ENCODE measurements around the gene SSBP4.

Gene SSBP4

DNA sequence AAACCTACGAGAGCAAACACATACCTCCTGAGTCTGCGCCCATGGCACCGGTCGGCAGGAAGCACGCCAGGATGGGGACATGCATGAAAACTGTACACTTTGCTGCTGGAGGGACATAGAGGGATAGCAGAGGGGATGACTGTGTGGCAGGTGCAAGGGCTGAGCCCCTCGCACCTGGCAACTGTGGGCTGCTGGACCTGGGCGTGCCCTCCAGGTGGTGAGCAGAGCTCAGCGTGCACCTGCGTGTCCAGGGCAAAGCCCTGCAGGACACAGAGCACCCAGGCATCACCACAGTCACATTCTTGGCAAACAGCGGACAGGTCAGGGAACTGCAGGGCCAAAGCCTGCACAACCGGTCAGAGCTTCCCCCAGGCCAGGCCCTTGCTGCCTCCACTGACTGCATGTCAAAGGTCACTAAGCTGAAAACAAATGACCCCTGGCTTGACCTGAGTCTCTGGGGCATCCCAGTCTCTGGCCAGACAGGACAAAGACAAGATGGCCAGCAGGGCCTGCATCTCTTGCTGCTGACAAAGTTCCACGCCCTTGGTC lies 27.7 kb downstream of the SSBP4 start:
- peaks cover 5% of the 10 kb centered on the region for H3K9me3 Mint-ChIP-seq
- no peak overlapping the region for H3K27ac Mint-ChIP-seq
- peaks cover 12% of the 10 kb centered on the region for H3K4me1 Mint-ChIP-seq (ENCODE audit: low read depth)
- H3K36me3 Mint-ChIP-seq (ENCODE audit: low read depth) = peaks cover 33% of the 10 kb centered on the region
- H3K4me3 Mint-ChIP-seq = no peak overlapping the region
- no peaks in the 10 kb centered on the region for H3K27me3 Mint-ChIP-seq (ENCODE audit: low read depth)

DNA sequence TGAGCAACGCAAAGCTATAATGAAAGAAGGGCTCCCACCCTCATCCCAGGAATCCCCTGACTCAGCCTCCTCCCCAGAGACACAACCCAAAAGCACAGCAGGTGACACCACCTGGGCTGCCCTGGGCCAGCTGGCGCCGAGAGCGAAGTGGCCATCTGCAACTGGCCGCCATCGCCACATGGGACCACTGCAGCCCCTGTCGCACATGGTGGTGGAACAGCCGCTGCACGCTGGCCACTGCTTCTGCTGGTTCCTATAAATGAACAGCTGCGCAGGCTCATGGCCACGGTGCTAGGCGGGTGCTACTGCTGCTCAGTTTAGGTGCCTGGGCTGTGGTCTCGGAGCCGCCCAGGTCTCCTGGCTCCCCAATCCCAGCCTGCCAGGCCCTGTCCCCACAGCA lies 30.4 kb downstream of the SSBP4 start:
- Mint-ChIP-seq H3K4me1 (ENCODE audit: low read depth) (peaks cover 4% of the 10 kb centered on the region), H3K4me3 (no peak overlapping the region), H3K36me3 (ENCODE audit: low read depth) (peaks cover 14% of the 10 kb centered on the region), H3K27me3 (ENCODE audit: low read depth) (no peaks in the 10 kb centered on the region), H3K9me3 (no peaks in the 10 kb centered on the region), H3K27ac (no peak overlapping the region)

DNA sequence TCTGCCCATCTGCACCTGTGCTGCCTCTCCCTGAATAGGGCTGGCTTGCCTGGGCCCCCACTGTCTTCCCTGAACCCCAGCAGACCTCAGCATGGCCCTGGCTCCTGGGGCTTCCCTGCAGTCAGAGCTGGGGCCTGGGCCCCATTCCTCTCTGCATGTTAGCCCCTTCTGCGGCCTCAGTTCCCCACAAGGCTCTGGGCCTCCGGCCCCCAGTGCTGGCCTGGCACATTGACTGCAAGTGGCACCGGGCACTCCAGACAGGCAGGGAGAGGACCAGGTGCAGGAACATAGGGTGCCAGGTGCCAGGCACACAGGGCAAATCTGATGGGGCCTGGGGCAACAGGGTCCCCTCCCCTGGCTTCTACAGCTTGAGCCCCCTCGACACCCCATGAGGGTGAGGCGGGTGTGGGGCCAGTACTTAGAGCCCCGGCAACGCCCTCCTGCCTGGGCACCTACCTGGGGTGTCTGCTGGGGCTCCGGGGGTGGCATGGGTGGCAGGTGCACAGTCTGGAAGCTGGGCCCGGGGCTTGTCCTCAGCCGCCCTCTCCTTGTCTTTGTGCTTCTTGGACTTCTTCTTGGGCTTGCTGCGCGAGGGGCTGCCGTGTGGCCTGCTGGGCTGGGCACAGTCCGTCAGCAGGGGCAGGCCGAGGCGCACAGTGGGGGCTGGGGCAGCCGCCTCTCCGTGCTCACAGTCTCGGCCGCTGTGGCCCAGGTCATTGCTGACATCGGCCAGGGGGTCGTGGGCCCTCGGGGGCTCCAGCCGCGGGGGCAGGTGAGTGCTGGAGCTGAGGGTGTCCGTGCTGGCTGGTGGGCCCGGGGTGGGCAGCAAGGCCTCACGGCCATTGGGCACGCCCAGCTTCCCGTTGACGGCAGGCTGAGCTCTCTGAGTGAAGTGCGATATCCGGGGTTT lies 31.1 kb downstream of the SSBP4 start:
- no peaks in the 10 kb centered on the region for H3K27me3 Mint-ChIP-seq (ENCODE audit: low read depth)
- peaks cover 4% of the 10 kb centered on the region for H3K4me1 Mint-ChIP-seq (ENCODE audit: low read depth)
- peaks cover 12% of the 10 kb centered on the region for H3K36me3 Mint-ChIP-seq (ENCODE audit: low read depth)
- H3K27ac Mint-ChIP-seq = no peak overlapping the region
- no peaks in the 10 kb centered on the region for H3K9me3 Mint-ChIP-seq
- H3K4me3 Mint-ChIP-seq = no peak overlapping the region

DNA sequence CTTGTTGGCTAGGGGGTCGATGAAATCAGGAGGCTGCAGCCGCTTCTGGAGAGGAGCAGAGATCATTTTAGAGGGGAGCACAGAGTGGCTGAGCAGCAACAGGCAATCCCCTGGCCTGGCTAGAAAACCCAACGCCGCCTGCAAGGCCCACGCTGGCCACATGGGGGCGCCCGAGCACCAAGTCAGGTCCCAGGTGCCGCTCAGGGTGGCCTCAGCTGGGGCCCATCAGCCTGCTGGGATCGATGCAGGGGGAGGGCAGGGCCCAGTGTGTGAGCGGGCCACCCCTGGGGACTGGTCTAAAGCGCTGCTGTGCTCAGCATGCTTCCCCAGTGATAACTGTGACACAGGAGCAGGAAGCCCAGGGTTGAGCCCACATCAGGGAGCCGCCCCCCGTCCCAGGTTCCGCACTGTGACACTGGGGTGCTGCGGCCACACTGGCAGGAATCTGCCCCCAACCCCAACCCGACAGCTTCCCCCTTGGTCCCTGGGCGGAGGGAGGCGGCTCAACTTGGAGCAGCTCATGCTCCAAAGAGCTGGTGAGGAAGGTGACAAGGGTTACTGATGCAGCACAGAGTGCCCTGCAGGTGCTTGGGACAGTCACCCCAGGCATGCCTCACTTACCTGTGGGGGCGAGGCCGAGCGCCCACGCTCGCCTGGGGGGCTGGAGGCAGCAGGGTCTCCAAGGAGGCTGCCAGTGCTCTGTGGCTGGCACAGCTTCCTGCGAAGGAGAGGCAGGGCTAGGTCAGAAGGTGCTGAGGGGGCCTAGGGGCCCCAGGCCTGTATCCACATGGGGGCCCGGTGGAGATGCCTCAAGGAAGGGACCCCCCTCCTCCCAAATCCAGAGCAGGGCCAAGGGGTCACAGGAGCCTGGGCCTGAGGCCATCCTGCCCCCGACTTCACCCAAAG lies 32.0 kb downstream of the SSBP4 start:
- H3K4me1 Mint-ChIP-seq (ENCODE audit: low read depth) = peaks cover 4% of the 10 kb centered on the region
- no peak overlapping the region for H3K27ac Mint-ChIP-seq
- H3K27me3 Mint-ChIP-seq (ENCODE audit: low read depth) = no peaks in the 10 kb centered on the region
- H3K4me3 Mint-ChIP-seq = no peak overlapping the region
- no peaks in the 10 kb centered on the region for H3K9me3 Mint-ChIP-seq
- peaks cover 14% of the 10 kb centered on the region for H3K36me3 Mint-ChIP-seq (ENCODE audit: low read depth)

DNA sequence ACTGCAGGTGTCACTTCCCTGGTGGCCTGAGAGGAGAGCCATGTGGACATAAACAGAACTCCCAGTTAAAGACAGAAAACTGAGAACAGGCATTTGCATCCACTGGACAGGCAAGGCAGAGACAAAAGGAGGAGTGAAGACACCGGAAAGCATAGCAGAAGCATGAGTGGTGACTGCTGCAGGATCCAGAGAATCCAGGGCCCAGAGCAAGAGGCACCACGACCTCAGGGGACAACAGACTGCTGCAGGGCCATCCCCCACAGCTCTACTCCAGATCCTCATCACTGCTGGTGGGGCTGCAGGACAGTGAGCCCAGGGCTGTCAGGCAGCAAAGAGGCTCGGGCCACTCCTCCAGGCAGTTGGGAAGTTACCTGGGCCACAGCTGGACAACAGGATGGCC lies 33.2 kb downstream of the SSBP4 start:
- H3K4me3 Mint-ChIP-seq = no peak overlapping the region
- H3K36me3 Mint-ChIP-seq (ENCODE audit: low read depth) = peaks cover 14% of the 10 kb centered on the region
- no peaks in the 10 kb centered on the region for H3K27me3 Mint-ChIP-seq (ENCODE audit: low read depth)
- no peak overlapping the region for H3K27ac Mint-ChIP-seq
- H3K9me3 Mint-ChIP-seq = no peaks in the 10 kb centered on the region
- peaks cover 4% of the 10 kb centered on the region for H3K4me1 Mint-ChIP-seq (ENCODE audit: low read depth)

DNA sequence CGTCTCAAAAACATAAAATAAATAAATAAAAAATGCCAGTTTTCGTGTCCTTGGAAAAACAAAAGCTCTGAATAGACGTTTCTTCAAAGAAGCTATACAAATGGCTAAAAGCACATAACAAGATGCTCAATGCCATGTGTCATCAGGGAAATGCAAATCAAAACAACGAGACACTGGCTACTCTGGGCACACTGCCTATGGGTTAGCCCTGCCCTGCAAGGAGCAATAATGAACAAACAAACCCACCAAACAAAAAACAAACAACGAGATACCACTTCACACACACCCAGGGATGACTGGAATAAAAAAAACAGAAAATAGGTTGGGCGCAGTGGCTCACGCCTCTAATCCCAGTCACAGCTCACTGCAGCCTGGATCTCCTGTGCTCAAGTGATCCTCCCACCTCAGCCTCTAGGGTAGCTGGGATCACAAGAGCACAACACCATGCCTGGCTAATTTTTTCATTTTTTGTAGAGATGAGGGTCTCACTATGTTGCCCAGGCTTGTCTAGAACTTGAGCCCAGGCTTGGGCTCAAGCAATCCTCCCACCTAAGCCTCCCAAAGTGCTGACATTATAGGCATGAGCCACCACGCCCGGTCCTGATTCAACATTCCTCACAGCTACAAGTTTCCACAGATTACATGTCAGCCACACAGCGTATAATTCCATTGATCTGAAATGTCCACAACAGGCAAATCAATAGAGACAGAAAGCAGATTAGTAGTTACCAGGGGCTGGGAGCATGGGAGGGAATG lies 34.2 kb downstream of the SSBP4 start:
- peaks cover 11% of the 10 kb centered on the region for H3K36me3 Mint-ChIP-seq (ENCODE audit: low read depth)

DNA sequence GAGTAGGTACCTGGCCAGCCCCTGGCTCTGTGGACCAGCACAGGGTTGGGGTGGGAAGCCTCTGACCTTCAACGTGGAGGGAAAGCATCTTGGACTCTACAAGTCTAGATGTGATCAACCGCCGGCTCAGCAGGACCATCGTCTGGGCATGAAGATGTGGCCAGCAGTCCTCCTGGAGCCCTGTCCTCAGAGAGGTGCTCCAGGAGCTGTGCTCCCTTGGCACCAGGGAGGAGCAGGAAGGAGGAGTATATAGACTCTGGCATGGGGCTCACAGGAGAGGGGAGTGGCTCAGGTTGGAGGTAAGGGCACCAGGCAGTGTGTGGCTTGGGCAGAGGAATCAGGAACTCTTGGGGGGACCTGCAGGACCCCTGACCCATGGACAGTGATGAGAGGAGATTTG lies 37.1 kb downstream of the SSBP4 start:
- H3K4me1 Mint-ChIP-seq (ENCODE audit: low read depth) = peaks cover 2% of the 10 kb centered on the region
- no peak overlapping the region for H3K4me3 Mint-ChIP-seq
- H3K27ac Mint-ChIP-seq = no peak overlapping the region
- H3K27me3 Mint-ChIP-seq (ENCODE audit: low read depth) = no peaks in the 10 kb centered on the region
- peaks cover 8% of the 10 kb centered on the region for H3K36me3 Mint-ChIP-seq (ENCODE audit: low read depth)
- H3K9me3 Mint-ChIP-seq = no peaks in the 10 kb centered on the region

More for the DNA sequence above, 34.2 kb downstream of the SSBP4 start:
- Mint-ChIP-seq H3K4me3 (no peak overlapping the region), H3K4me1 (ENCODE audit: low read depth) (peaks cover 4% of the 10 kb centered on the region), H3K27me3 (ENCODE audit: low read depth) (no peaks in the 10 kb centered on the region), H3K27ac (no peak overlapping the region), H3K9me3 (no peaks in the 10 kb centered on the region)

DNA sequence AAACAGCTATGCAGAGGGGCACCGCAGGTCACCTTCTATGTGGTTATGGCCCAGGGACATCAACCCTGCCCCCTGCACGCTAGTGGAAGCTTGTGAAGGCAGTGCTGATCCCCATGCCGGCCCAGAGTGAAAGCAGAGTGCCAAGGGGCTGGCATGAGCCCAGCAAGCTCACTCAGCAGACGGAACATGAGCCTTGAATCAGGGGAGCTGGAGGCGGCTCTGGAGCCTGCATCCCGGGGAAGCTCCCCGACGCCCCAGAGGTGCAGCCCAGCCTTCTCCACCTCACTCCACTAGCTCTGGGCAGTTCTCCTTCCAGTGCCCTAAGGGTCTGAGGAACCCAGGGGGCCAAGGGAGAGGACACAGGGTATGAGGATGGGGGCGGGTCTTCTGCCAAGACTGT lies 37.8 kb downstream of the SSBP4 start:
- H3K4me3 Mint-ChIP-seq = no peak overlapping the region
- H3K36me3 Mint-ChIP-seq (ENCODE audit: low read depth) = peaks cover 14% of the 10 kb centered on the region
- H3K27me3 Mint-ChIP-seq (ENCODE audit: low read depth) = no peaks in the 10 kb centered on the region
- H3K27ac Mint-ChIP-seq = no peak overlapping the region
- no peaks in the 10 kb centered on the region for H3K9me3 Mint-ChIP-seq
- peaks cover 5% of the 10 kb centered on the region for H3K4me1 Mint-ChIP-seq (ENCODE audit: low read depth)

DNA sequence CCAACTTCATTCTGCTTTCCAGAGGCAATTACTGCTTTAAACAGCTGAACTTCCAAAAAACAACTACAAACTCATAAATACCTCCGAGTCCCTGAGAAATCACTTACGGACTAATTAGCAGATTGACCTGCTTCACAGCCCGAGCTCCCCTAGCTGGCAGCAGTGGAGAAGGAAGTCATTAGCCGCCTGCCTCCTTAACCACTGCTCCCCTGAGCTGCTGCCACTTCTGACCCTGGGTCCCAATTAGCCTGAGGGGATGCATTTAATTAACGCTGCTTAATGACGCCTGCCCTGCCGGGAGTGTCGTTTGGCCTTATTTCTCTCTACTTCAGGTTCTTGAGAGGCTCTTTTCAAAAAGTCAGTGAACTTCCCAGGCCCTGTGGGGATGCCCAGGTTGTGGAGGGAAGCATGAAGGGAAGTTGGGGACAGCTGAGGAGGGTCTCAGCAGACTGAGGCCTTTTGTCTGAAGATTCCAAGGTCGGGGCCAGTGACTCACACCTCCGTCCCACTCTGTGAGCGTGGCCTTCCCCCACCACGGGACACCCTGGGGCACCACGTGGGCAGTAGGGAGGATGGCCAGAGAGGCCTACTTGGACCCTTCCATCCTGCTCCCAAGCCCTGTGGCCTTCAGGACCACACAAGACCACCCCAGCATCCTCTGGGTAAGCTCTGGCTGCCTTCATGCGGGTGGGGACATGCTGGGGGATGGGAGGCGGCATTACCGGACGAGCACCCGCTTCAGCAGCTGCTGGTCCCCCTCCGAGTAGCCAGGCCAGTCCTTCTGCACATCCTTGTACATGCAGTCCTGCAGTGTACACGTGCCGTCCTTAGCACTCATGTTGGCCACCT lies 38.5 kb downstream of the SSBP4 start:
- peaks cover 16% of the 10 kb centered on the region for H3K36me3 Mint-ChIP-seq (ENCODE audit: low read depth)
- H3K27me3 Mint-ChIP-seq (ENCODE audit: low read depth) = no peaks in the 10 kb centered on the region
- no peaks in the 10 kb centered on the region for H3K9me3 Mint-ChIP-seq
- no peak overlapping the region for H3K4me3 Mint-ChIP-seq
- H3K4me1 Mint-ChIP-seq (ENCODE audit: low read depth) = peaks cover 5% of the 10 kb centered on the region
- no peak overlapping the region for H3K27ac Mint-ChIP-seq

DNA sequence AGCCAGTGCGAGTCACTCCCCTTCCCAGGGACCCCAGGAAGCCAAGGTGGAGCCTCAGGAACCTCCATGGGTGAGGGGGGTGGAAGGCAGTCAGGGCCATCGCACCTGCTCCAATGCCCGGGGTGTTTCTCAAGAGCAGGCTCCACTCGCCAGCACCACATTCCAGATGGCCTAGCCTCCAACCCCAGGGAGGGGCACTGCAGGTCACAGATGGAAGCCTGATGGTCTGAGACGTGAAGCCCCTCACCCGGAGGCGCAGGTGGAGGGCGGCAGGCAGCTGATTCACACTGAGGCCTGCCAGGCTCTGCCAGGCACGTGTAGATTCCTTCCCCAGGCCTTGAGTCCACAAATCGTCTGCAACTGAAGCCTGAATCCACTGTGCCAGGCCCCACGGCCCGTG lies 41.7 kb downstream of the SSBP4 start:
- Mint-ChIP-seq H3K4me3 (no peak overlapping the region), H3K36me3 (ENCODE audit: low read depth) (peaks cover 25% of the 10 kb centered on the region), H3K27ac (no peak overlapping the region), H3K9me3 (no peaks in the 10 kb centered on the region), H3K4me1 (ENCODE audit: low read depth) (peaks cover 8% of the 10 kb centered on the region), H3K27me3 (ENCODE audit: low read depth) (no peaks in the 10 kb centered on the region)

DNA sequence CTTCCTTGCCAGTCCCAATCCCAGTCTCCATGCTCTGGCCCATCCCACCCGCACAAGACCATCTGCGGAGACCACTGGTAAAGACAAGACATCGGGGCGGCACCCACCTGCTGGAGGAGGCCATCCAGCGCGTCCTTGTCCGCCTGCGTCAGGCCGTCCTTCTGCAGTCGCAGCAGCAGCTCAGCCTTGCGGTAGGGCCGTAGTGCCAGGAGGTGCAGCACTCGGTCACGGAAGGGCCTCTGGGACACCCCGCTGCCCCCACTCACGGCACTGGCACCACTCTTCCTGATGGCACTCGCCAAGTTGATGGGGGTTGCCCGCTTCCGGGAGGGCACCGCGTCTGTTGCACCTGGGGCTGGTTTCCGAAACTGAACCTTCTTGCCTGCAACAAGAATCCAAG lies 42.3 kb downstream of the SSBP4 start:
- Mint-ChIP-seq H3K27ac (no peak overlapping the region), H3K27me3 (ENCODE audit: low read depth) (no peaks in the 10 kb centered on the region)

DNA sequence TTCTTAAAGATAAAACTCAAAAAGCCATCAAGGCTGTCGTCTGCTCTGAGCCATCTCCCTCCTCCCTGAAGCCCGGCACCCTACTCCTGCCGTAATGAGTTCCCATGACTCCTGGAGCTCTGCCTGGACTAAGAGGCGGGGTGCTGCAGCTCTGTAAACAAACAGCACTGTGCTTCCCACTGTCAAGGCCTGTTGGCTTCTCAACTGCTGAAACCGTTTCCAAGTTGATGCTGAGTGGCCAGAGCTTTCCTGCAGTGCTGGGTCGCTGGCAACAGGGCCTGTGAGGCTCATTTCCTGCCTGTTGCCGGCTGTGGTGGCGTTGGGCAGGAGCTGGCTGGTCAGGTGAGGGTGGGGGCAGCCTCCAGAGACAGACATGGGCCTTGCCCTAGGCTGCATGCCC lies 45.4 kb downstream of the SSBP4 start:
- no peak overlapping the region for H3K4me3 Mint-ChIP-seq
- H3K27me3 Mint-ChIP-seq (ENCODE audit: low read depth) = no peaks in the 10 kb centered on the region
- peaks cover 13% of the 10 kb centered on the region for H3K4me1 Mint-ChIP-seq (ENCODE audit: low read depth)
- peaks cover 21% of the 10 kb centered on the region for H3K36me3 Mint-ChIP-seq (ENCODE audit: low read depth)
- no peak overlapping the region for H3K27ac Mint-ChIP-seq
- no peaks in the 10 kb centered on the region for H3K9me3 Mint-ChIP-seq

More for the DNA sequence above, 42.3 kb downstream of the SSBP4 start:
- Mint-ChIP-seq H3K36me3 (ENCODE audit: low read depth) (peaks cover 22% of the 10 kb centered on the region), H3K4me1 (ENCODE audit: low read depth) (peaks cover 8% of the 10 kb centered on the region), H3K9me3 (no peaks in the 10 kb centered on the region), H3K4me3 (no peak overlapping the region)

DNA sequence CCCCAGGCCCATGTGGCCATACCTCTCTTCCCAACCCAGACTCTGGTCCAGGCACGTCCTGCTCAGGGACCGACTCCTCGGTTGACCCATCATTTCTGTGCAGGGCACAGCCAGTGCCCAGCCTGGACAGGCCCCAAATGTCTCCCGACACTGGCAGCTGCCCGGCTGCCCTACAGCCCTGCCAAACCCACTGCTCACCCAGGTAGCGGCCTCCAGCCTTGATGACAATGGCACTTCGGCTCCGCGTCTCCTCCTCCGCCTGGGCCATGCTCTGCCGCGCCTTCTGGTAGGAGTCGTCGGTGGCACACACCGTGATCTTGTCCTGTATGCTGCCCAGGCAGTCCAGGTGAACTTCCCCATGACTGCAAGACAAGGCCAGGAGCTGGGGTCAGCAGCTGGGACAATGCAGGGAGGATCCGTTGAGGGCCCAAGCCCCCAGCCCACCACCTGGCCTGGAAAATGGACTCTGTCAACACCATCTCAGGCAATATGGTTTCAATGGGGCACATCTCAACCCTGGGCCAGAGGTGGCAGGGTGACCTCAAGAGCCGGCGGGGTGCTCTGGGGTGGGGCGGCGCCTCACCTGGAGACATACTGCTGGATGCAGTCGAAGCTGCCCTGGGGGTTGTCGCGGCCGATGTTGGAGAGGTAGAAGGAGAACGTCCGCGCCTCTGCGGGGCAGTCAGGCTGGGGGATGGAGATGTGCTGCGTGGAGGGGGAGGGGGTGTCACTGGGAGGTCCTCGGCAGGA lies 46.2 kb downstream of the SSBP4 start:
- peaks cover 17% of the 10 kb centered on the region for H3K4me1 Mint-ChIP-seq (ENCODE audit: low read depth)
- no peaks in the 10 kb centered on the region for H3K27me3 Mint-ChIP-seq (ENCODE audit: low read depth)
- H3K36me3 Mint-ChIP-seq (ENCODE audit: low read depth) = peaks cover 21% of the 10 kb centered on the region
- H3K4me3 Mint-ChIP-seq = no peak overlapping the region
- no peaks in the 10 kb centered on the region for H3K9me3 Mint-ChIP-seq
- no peak overlapping the region for H3K27ac Mint-ChIP-seq
